ENCODE results near the gene SYNJ2. TPM values are rescaled to one million over a fixed set of nuclear protein-coding genes. Genes with fewer than 3 reads are reported as not detected.
A peak's percentile ranks its signal among the peaks of the same experiment; 100 is the strongest.

The SYNJ2 gene
- total RNA-seq, 1 experiment from 2014 or later, result 24.5 TPM

DNA sequence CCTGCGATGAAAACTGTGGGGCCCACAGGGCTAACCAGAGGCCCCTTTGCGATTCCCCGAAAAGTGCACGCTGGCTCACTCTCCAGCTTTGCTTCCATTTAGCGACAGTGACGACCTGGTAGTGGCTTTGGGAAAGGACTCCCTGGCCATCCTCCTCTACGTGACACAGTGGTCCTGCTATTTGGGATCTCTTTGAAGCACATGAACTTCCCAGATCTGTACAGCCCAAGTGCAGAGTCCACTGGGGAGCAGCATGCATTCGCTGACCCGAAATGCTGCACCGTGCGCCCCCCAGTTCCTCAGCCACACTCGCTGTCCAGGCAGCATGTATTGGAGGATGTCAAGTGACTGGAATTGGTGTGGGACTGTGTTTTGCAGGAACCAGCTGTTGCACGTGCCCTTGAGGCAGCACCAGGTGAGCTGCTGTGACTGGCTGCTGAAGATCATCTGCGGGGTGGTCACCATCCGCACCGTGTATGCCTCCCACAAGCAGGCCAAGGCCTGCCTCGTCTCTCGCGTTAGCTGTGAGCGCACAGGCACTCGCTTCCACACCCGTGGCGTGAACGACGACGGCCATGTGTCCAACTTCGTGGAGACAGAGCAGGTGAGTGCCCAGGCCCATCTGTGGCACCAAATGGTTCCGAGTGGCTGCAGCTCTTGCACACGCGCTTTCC, 51.6 kb downstream of the SYNJ2 start:
- H2AFZ ChIP-seq (ENCODE audit: low read length), result no peak overlapping the region
- no peak overlapping the region for H3K4me2 ChIP-seq (ENCODE audit: insufficient read depth, insufficient read length, low read length)
- H3K27me3 Mint-ChIP-seq (ENCODE audit: low read depth), result no peaks in the 10 kb centered on the region
- H2BK5ac ChIP-seq (ENCODE audit: insufficient read length, low read length), result peak overlapping the region; percentile 58
- H2BK15ac ChIP-seq (ENCODE audit: low read depth, low read length), result no peak overlapping the region; the same call in 1 of the 2 replicates
- no CpG with 5 or more reads among the region's 30 CpGs for WGBS (ENCODE audit: extremely low coverage, insufficient read length, low lambda C conversion rate)
- H3K4ac ChIP-seq (ENCODE audit: low read depth, low read length), result no peak overlapping the region
- H3K18ac ChIP-seq (ENCODE audit: insufficient read length, low read depth, low read length), result no peak overlapping the region
- no peaks in the 10 kb centered on the region for H3K9me3 ChIP-seq (ENCODE audit: control insufficient read depth, low read depth, low read length)
- no peak overlapping the region for H3K23ac ChIP-seq (ENCODE audit: insufficient read length, low read depth, low read length)
- H3K27ac ChIP-seq (ENCODE audit: insufficient read length, low read depth, low read length), result no peak overlapping the region
- no peak overlapping the region for H3K9ac ChIP-seq (ENCODE audit: extremely low read depth, insufficient read length, low read length)
- peaks cover 0 to 3% of the 10 kb centered on the region in 2 experiments; a peak in 1 of 5 replicates for H3K9me3 Mint-ChIP-seq
- no peak overlapping the region for H2BK20ac ChIP-seq (ENCODE audit: low read depth, low read length, poor library complexity, severe bottlenecking)
- TF ChIP-seq, protein P1, sequence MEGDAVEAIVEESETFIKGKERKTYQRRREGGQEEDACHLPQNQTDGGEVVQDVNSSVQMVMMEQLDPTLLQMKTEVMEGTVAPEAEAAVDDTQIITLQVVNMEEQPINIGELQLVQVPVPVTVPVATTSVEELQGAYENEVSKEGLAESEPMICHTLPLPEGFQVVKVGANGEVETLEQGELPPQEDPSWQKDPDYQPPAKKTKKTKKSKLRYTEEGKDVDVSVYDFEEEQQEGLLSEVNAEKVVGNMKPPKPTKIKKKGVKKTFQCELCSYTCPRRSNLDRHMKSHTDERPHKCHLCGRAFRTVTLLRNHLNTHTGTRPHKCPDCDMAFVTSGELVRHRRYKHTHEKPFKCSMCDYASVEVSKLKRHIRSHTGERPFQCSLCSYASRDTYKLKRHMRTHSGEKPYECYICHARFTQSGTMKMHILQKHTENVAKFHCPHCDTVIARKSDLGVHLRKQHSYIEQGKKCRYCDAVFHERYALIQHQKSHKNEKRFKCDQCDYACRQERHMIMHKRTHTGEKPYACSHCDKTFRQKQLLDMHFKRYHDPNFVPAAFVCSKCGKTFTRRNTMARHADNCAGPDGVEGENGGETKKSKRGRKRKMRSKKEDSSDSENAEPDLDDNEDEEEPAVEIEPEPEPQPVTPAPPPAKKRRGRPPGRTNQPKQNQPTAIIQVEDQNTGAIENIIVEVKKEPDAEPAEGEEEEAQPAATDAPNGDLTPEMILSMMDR (conservative IDR thresholded peaks at IDR 0.05), result no peak
- no peak overlapping the region for H4K91ac ChIP-seq (ENCODE audit: insufficient read length, low read depth, low read length)
- H3K14ac ChIP-seq (ENCODE audit: insufficient read depth, low read length), result no peak overlapping the region
- peaks cover 7 to 24% (median 7%) of the 10 kb centered on the region in 3 experiments for H3K36me3 Mint-ChIP-seq (ENCODE audit: insufficient read depth in 1 of 3, low read depth in 3 of 3)
- no peaks in the 10 kb centered on the region for H3K27me3 ChIP-seq (ENCODE audit: insufficient read depth, low read length)
- no peak overlapping the region for H2BK12ac ChIP-seq (ENCODE audit: insufficient read length, low read depth, low read length)
- no peak overlapping the region for H3K4me3 Mint-ChIP-seq
- no peaks in the 10 kb centered on the region for H3K79me2 ChIP-seq (ENCODE audit: insufficient read depth, low read length)
- H3K23me2 ChIP-seq (ENCODE audit: insufficient read length, low read depth, low read length, poor library complexity, severe bottlenecking), result no peaks in the 10 kb centered on the region
- H3K56ac ChIP-seq (ENCODE audit: insufficient read length, low read depth, low read length), result no peak overlapping the region
- H4K20me1 ChIP-seq (ENCODE audit: control insufficient read depth, insufficient read depth, insufficient read length), result no peaks in the 10 kb centered on the region
- no peak overlapping the region for H4K8ac ChIP-seq (replicated peaks; ENCODE audit: insufficient read length, low read depth, low read length)
- peaks cover 11 to 12% of the 10 kb centered on the region in 2 experiments for H3K4me1 Mint-ChIP-seq
- no peak overlapping the region for H3T11ph ChIP-seq (ENCODE audit: low read length)
- H2AK5ac ChIP-seq (ENCODE audit: insufficient read length, low read length), result no peak overlapping the region
- no peak overlapping the region for H2BK120ac ChIP-seq (ENCODE audit: low read depth, low read length, poor library complexity, severe bottlenecking)
- no peak for DNase-seq
- H4K5ac ChIP-seq (ENCODE audit: insufficient read length, low read depth, low read length), result peak overlapping the region; percentile 22
- no peaks in the 10 kb centered on the region for H3K4me1 ChIP-seq (ENCODE audit: insufficient read depth, low read length)
- H3K27ac Mint-ChIP-seq, result no peak overlapping the region; a peak in 1 of 7 replicates
- H3K79me1 ChIP-seq (ENCODE audit: insufficient read depth, low read depth, low read length, poor library complexity, severe bottlenecking), result no peaks in the 10 kb centered on the region
